Bronchial epithelial cell (primary cell): Measurements from ENCODE around the gene RNF213. TPM values are rescaled to one million over a fixed set of nuclear protein-coding genes. Genes with fewer than 3 reads are reported as not detected.

Experiments
- DNase-seq: peaks from one replicate; pipeline ENCODE4 v3.0.0-alpha.2; 2010; ENCODE audit warnings: low read depth
- FAIRE-seq: peaks from 2 replicates; lab custom pipeline; 2011; peaks lifted over from hg19 to GRCh38; lab: Jason Lieb, UNC
- H3K27me3 ChIP-seq: 2 replicates; pipeline ENCODE4 v1.5.1; 2011; ENCODE audit warnings: low read length; ENCODE audit not compliant: control insufficient read depth, insufficient read depth
- H3K36me3 ChIP-seq: 2 replicates; pipeline ENCODE4 v1.5.1; 2011; ENCODE audit warnings: low read length; ENCODE audit not compliant: control insufficient read depth, insufficient read depth
- H3K4me3 ChIP-seq: 2 replicates; pipeline ENCODE4 v1.5.1; 2011; ENCODE audit warnings: mild to moderate bottlenecking, low read depth, low read length, control low read depth
- CTCF ChIP-seq: IDR thresholded peaks from 2 replicates; pipeline ENCODE4 v1.5.1; 2011; ENCODE audit warnings: mild to moderate bottlenecking, moderate library complexity, low read length, control low read depth, inconsistent platforms; ENCODE audit not compliant: insufficient read depth, severe bottlenecking
- total RNA-seq: library from RNA; depleted of rRNA; stranded (reverse); fragments of >200 nt; gene quantifications from 2 replicates; pipeline ENCODE4 v1.2.1, GENCODE V29; 2014

The RNF213 gene
- total RNA-seq, 1 donor from 2014 or later = 41.3 TPM

GRCh38 chr17:80291691-80292487, 31.2 kb downstream of the RNF213 start:
- DNase-seq (no peak), FAIRE-seq (no peak)
- Histone ChIP-seq H3K27me3 (no peaks in the 10 kb centered on the region), H3K4me3 (no peak overlapping the region), H3K36me3 (peaks cover 39% of the 10 kb centered on the region)
- TF ChIP-seq CTCF = no peak

GRCh38 chr17:80292521-80292971, 31.9 kb downstream of the RNF213 start:
- no peak overlapping the region for H3K4me3 ChIP-seq
- FAIRE-seq (no peak), DNase-seq (no peak)
- no peak for TF ChIP-seq CTCF
- H3K27me3 ChIP-seq = no peaks in the 10 kb centered on the region
- H3K36me3 ChIP-seq = peaks cover 39% of the 10 kb centered on the region

- TF ChIP-seq CTCF = no peak
- H3K27me3 ChIP-seq = no peaks in the 10 kb centered on the region
- no peak for FAIRE-seq
- H3K4me3 ChIP-seq = no peak overlapping the region
- H3K36me3 ChIP-seq = peaks cover 35% of the 10 kb centered on the region
- no peak for DNase-seq
These were observed 33.6 kb downstream of the RNF213 start for GRCh38 chr17:80294210-80294609.

- no peak for TF ChIP-seq CTCF
- Histone ChIP-seq H3K27me3 (no peaks in the 10 kb centered on the region), H3K4me3 (no peak overlapping the region), H3K36me3 (peaks cover 34% of the 10 kb centered on the region)
- FAIRE-seq (no peak), DNase-seq (no peak)
These were observed 34.0 kb downstream of the RNF213 start for GRCh38 chr17:80294653-80295052.

- DNase-seq (no peak), FAIRE-seq (no peak)
- Histone ChIP-seq H3K36me3 (peaks cover 33% of the 10 kb centered on the region), H3K4me3 (no peak overlapping the region), H3K27me3 (no peaks in the 10 kb centered on the region)
- no peak for TF ChIP-seq CTCF
These were observed 34.5 kb downstream of the RNF213 start for GRCh38 chr17:80295146-80295545.
